H1 (cell line): ENCODE data around the gene RALY. TPM values are rescaled to one million over a fixed set of nuclear protein-coding genes. Genes with fewer than 3 reads are reported as not detected.

Experiments used
- CTCF ChIA-PET: fragments of 300-600 bp; sonication (Branson Sonifier 250); formaldehyde crosslinking; loops from one replicate; lab custom pipeline; 2021; ENCODE audit not compliant: partially characterized antibody; lab: Charles Lee
- POLR2A ChIA-PET: fragments of 300-600 bp; sonication (Branson Sonifier 250); formaldehyde crosslinking; loops from one replicate; lab custom pipeline; 2021; ENCODE audit warnings: inconsistent platforms; ENCODE audit not compliant: partially characterized antibody; lab: Charles Lee
- DNase-seq, 2 experiments: peaks; one replicate each; pipeline versions ENCODE4 v3.0.0 to v3.0.0-alpha.2; 2010 to 2022; ENCODE audit warnings: low spot score in 2 of 2, low read depth in 1 of 2, mixed read lengths in 1 of 2
- FAIRE-seq: peaks from 2 replicates; lab custom pipeline; 2011; peaks lifted over from hg19 to GRCh38; lab: Jason Lieb, UNC
- H2AFZ ChIP-seq: 2 replicates; pipeline ENCODE4 v1.8.1; 2012; ENCODE audit warnings: low read length, inconsistent platforms
- H2AK5ac ChIP-seq: 2 replicates; pipeline ENCODE4 v1.6.1; 2013; ENCODE audit warnings: low read depth, low read length
- H2BK120ac ChIP-seq: replicated peaks from 2 replicates; pipeline ENCODE3; 2013; ENCODE audit warnings: low read depth, low read length, inconsistent platforms
- H2BK12ac ChIP-seq: 2 replicates; pipeline ENCODE4 v1.6.1; 2013; ENCODE audit warnings: low read depth, low read length
- H2BK15ac ChIP-seq: 2 replicates; pipeline ENCODE4 v1.6.1; 2013; ENCODE audit warnings: low read length
- H2BK20ac ChIP-seq: 2 replicates; pipeline ENCODE4 v1.6.1; 2013; ENCODE audit warnings: low read length
- H2BK5ac ChIP-seq: 2 replicates; pipeline ENCODE4 v1.6.1; 2013; ENCODE audit warnings: low read depth, low read length
- H3K14ac ChIP-seq: 2 replicates; pipeline ENCODE4 v1.6.1; 2013; ENCODE audit warnings: inconsistent platforms; ENCODE audit not compliant: insufficient read length
- H3K18ac ChIP-seq: 2 replicates; pipeline ENCODE4 v1.6.1; 2013; ENCODE audit warnings: low read length; ENCODE audit errors: extremely low read depth
- H3K23ac ChIP-seq: 2 replicates; pipeline ENCODE4 v1.6.1; 2013; ENCODE audit warnings: inconsistent platforms; ENCODE audit not compliant: insufficient read length
- H3K23me2 ChIP-seq: 2 replicates; pipeline ENCODE4 v1.6.1; 2013; ENCODE audit warnings: low read depth, low read length
- H3K27ac ChIP-seq: 2 replicates; pipeline ENCODE4 v1.6.1; 2011; ENCODE audit warnings: low read depth, low read length, inconsistent platforms
- H3K27me3 ChIP-seq, 4 experiments: replicated peaks in 1 of 4; 1 replicate in 1 of 4; 2 replicates in 3 of 4; pipeline versions ENCODE4 v1.6.1 to v1.8.1; 2011 to 2013; ENCODE audit warnings: low read length in 3 of 4, mild to moderate bottlenecking in 3 of 4, inconsistent platforms in 2 of 4, mixed read lengths in 2 of 4, moderate library complexity in 1 of 4; ENCODE audit not compliant: control insufficient read depth in 3 of 4, insufficient read depth in 3 of 4; ENCODE audit errors: extremely low read depth in 1 of 4
- H3K36me3 ChIP-seq, 4 experiments: 2 replicates each; pipeline versions ENCODE4 v1.6.1 to v1.8.1; 2011 to 2013; ENCODE audit warnings: mild to moderate bottlenecking in 4 of 4, low read length in 3 of 4, moderate library complexity in 2 of 4, control low read depth in 1 of 4, inconsistent platforms in 1 of 4; ENCODE audit not compliant: insufficient read depth in 4 of 4, control insufficient read depth in 2 of 4
- H3K4ac ChIP-seq: replicated peaks from 2 replicates; pipeline ENCODE3; 2013; ENCODE audit warnings: low read length, low read depth, mixed read lengths, inconsistent platforms; ENCODE audit not compliant: insufficient read length
- H3K4me1 ChIP-seq, 4 experiments: replicated peaks in 1 of 4; 1 replicate in 1 of 4; 2 replicates in 3 of 4; pipeline versions ENCODE4 v1.6.1 to v1.8.1; 2011 to 2013; ENCODE audit warnings: low read length in 3 of 4, inconsistent platforms in 2 of 4, mixed read lengths in 1 of 4; ENCODE audit not compliant: insufficient read depth in 4 of 4, control insufficient read depth in 3 of 4
- H3K4me2 ChIP-seq, 2 experiments: 2 replicates each; pipeline versions ENCODE4 v1.6.1 to v1.8.1; 2011 to 2013; ENCODE audit warnings: low read depth in 2 of 2, low read length in 2 of 2, control low read depth in 1 of 2, inconsistent platforms in 1 of 2, mild to moderate bottlenecking in 1 of 2; ENCODE audit not compliant: insufficient read depth in 1 of 2
- H3K4me3 ChIP-seq, 4 experiments: fragments of 200-600, 300-600 bp in 1 of 4; sonication (generic), shearing (Covaris generic), sonication (Bioruptor Twin) in 1 of 4; 2 replicates each; pipeline versions ENCODE4 v1.5.1 to v1.8.1; 2011 to 2016; ENCODE audit warnings: low read length in 4 of 4, low read depth in 3 of 4, control low read depth in 2 of 4, inconsistent platforms in 2 of 4, mild to moderate bottlenecking in 2 of 4, mixed read lengths in 1 of 4, moderate library complexity in 1 of 4; ENCODE audit not compliant: insufficient read depth in 2 of 4; ENCODE audit errors: extremely low read depth in 1 of 4
- H3K56ac ChIP-seq: replicated peaks from 2 replicates; pipeline ENCODE3; 2013; ENCODE audit warnings: low read depth, mild to moderate bottlenecking, mixed read lengths, low read length, inconsistent platforms; ENCODE audit not compliant: insufficient read length
- H3K79me1 ChIP-seq: 2 replicates; pipeline ENCODE4 v1.6.1; 2013; ENCODE audit warnings: low read depth, low read length, control low read depth
- H3K79me2 ChIP-seq, 2 experiments: 2 replicates each; pipeline versions ENCODE4 v1.6.1 to v1.8.1; 2012 to 2013; ENCODE audit warnings: low read length in 2 of 2, mild to moderate bottlenecking in 2 of 2, inconsistent platforms in 1 of 2; ENCODE audit not compliant: insufficient read depth in 2 of 2, control insufficient read depth in 1 of 2
- H3K9ac ChIP-seq, 4 experiments: replicated peaks in 1 of 4; 1 replicate in 1 of 4; 2 replicates in 3 of 4; pipeline versions ENCODE4 v1.6.1 to v1.8.1; 2011 to 2013; ENCODE audit warnings: low read depth in 3 of 4, low read length in 3 of 4, control low read depth in 2 of 4, mild to moderate bottlenecking in 2 of 4, moderate library complexity in 2 of 4, inconsistent platforms in 1 of 4; ENCODE audit errors: extremely low read depth in 1 of 4
- H3K9me3 ChIP-seq, 2 experiments: 2 replicates each; pipeline versions ENCODE4 v1.6.1 to v1.8.1; 2012 to 2013; ENCODE audit warnings: mild to moderate bottlenecking in 2 of 2, moderate library complexity in 2 of 2, control low read depth in 1 of 2, inconsistent platforms in 1 of 2, low read depth in 1 of 2, low read length in 1 of 2, mixed read lengths in 1 of 2; ENCODE audit not compliant: insufficient read depth in 2 of 2
- H4K20me1 ChIP-seq, 2 experiments: replicated peaks in 1 of 2; 2 replicates each; pipeline versions ENCODE3 to v1.8.1; 2011 to 2013; ENCODE audit warnings: inconsistent platforms in 2 of 2, low read length in 2 of 2, mild to moderate bottlenecking in 1 of 2; ENCODE audit not compliant: insufficient read depth in 2 of 2, control insufficient read depth in 1 of 2
- H4K5ac ChIP-seq: 2 replicates; pipeline ENCODE4 v1.6.1; 2013; ENCODE audit warnings: low read length, low read depth, mixed read lengths, inconsistent platforms; ENCODE audit not compliant: insufficient read length
- H4K8ac ChIP-seq: 2 replicates; pipeline ENCODE4 v1.8.0; 2013; ENCODE audit warnings: mild to moderate bottlenecking, moderate library complexity, low read length, inconsistent platforms; ENCODE audit not compliant: insufficient read depth; ENCODE audit errors: extremely low read depth
- H4K91ac ChIP-seq: replicated peaks from 2 replicates; pipeline ENCODE3; 2013; ENCODE audit warnings: low read length, mixed read lengths, inconsistent platforms; ENCODE audit not compliant: insufficient read length
- ATF3 ChIP-seq: IDR thresholded peaks from 2 replicates; pipeline ENCODE4 v1.6.1; 2011; ENCODE audit warnings: low read depth, mild to moderate bottlenecking, low read length; ENCODE audit not compliant: insufficient read depth
- CTBP2 ChIP-seq: IDR thresholded peaks from 2 replicates; pipeline ENCODE4 v1.7.0; 2011; ENCODE audit warnings: borderline replicate concordance, mild to moderate bottlenecking, moderate library complexity, mixed read lengths, low read length; ENCODE audit not compliant: insufficient read depth, insufficient read length
- CTCF ChIP-seq, 3 experiments: IDR thresholded peaks; 1 replicate in 2 of 3; 2 replicates in 1 of 3; pipeline versions ENCODE4 v1.5.1 to v1.6.1; 2011; ENCODE audit warnings: low read length in 3 of 3, mild to moderate bottlenecking in 3 of 3, inconsistent platforms in 2 of 3, low read depth in 1 of 3, moderate library complexity in 1 of 3; ENCODE audit not compliant: insufficient read depth in 1 of 3; ENCODE audit errors: control extremely low read depth in 1 of 3
- KDM5A ChIP-seq: fragments of 200-600 bp; IDR thresholded peaks from 2 replicates; pipeline ENCODE4 v1.7.1; 2012; ENCODE audit warnings: mild to moderate bottlenecking, low read length, inconsistent platforms, mixed read lengths
- RAD21 ChIP-seq, 2 experiments: IDR thresholded peaks in 1 of 2; conservative IDR thresholded peaks in 1 of 2; 2 replicates each; pipeline ENCODE4 v1.6.1; 2011; ENCODE audit warnings: low read depth in 2 of 2, low read length in 2 of 2, improper control_type of control experiment in 1 of 2, inconsistent platforms in 1 of 2, mild to moderate bottlenecking in 1 of 2, moderate library complexity in 1 of 2
- SIN3A ChIP-seq, 2 experiments: IDR thresholded peaks in 1 of 2; conservative IDR thresholded peaks in 1 of 2; 2 replicates each; pipeline ENCODE4 v1.6.1; 2011 to 2012; ENCODE audit warnings: low read length in 2 of 2, improper control_type of control experiment in 1 of 2, low read depth in 1 of 2, mild to moderate bottlenecking in 1 of 2
- TCF12 ChIP-seq: IDR thresholded peaks from 2 replicates; pipeline ENCODE4 v1.6.1; 2011; ENCODE audit warnings: low read depth, mild to moderate bottlenecking, low read length
- USF2 ChIP-seq: IDR thresholded peaks from 2 replicates; pipeline ENCODE4 v1.6.1; 2011; ENCODE audit warnings: low read length, improper control_type of control experiment
- WGBS, 2 experiments: shearing (Covaris generic) in 1 of 2; methylation state at CpG; one replicate each; pipeline versions ENCODE4 v1.1.6 to v1.1.7; 2013 to 2015; ENCODE audit warnings: low lambda C conversion rate in 2 of 2, mixed read lengths in 2 of 2, inconsistent platforms in 1 of 2, low coverage in 1 of 2, missing lambda C conversion rate in 1 of 2; ENCODE audit not compliant: insufficient replicate concordance in 2 of 2, insufficient coverage in 1 of 2, insufficient read length in 1 of 2; ENCODE audit errors: extremely low coverage in 1 of 2, missing lambda C conversion rate in 1 of 2; 5-methylcytosine and 5-hydroxymethylcytosine counted together
- polyA plus RNA-seq, 7 experiments: library from polyadenylated mRNA; depleted of rRNA in 3 of 7; stranded (reverse) in 5 of 7; unstranded in 2 of 7; fragments of >200 nt in 5 of 7; fragments of 200-250 nt in 2 of 7; gene quantifications; 1 replicate in 5 of 7; 2 replicates in 1 of 7; 4 replicates in 1 of 7; pipeline versions ENCODE4 v1.2.1 to v1.2.3, GENCODE V29; 2011 to 2013; ENCODE audit warnings: missing spikeins in 2 of 7, mixed read lengths in 2 of 7
- total RNA-seq: library from RNA; stranded (reverse); fragmentation: NEBNext Ultra II Directional; extraction: Animal tissue kit (Norgen Biotek cat#: 25700); gene quantifications from 2 replicates; pipeline ENCODE4 v1.2.1, GENCODE V29; 2021

The RALY gene
- total and polyA plus RNA-seq, 2 of the 8 experiments (the other 6 are each of a cell fraction or from before 2014, with no cell fraction given) = 133 to 148 TPM

GRCh38 chr20:33954504-33954903 is 39.2 kb upstream of the RALY start:
- Histone ChIP-seq H4K5ac (no peak overlapping the region), H3K79me2 (no peaks in the 10 kb centered on the region), H3K9me3 (no peaks in the 10 kb centered on the region), H4K20me1 (no peaks in the 10 kb centered on the region), H3K27ac (no peak overlapping the region), H2AFZ (no peak overlapping the region), H3K36me3 (no peaks in the 10 kb centered on the region), H2BK5ac (no peak overlapping the region), H3K9ac (no peak overlapping the region), H3K4me2 (no peak overlapping the region), H3K56ac (no peak overlapping the region), H3K27me3 (no peaks in the 10 kb centered on the region), H3K18ac (no peak overlapping the region), H3K23ac (no peak overlapping the region), H2BK20ac (no peak overlapping the region), H3K14ac (no peak overlapping the region), H4K8ac (no peak overlapping the region), H2BK15ac (no peak overlapping the region), H3K4me1 (no peaks in the 10 kb centered on the region), H2BK120ac (no peak overlapping the region), H2BK12ac (no peak overlapping the region), H3K4ac (no peak overlapping the region), H3K79me1 (no peaks in the 10 kb centered on the region), H3K4me3 (no peak overlapping the region), H3K23me2 (no peaks in the 10 kb centered on the region), H4K91ac (no peak overlapping the region), H2AK5ac (no peak overlapping the region)
- FAIRE-seq = no peak
- DNase-seq = no peak
- ChIA-PET CTCF (interaction anchor here (0.7 to 1.9 kb wide), 3 partner anchors 10 to 28 kb away, joined by 3 to 5 read pairs (median 4); no protein-coding TSS in a partner anchor), POLR2A (interaction anchor here (0.5 kb wide), 1 partner anchor 71 kb away, joined by 4 read pairs; no protein-coding TSS in a partner anchor)
- 80% methylated on average over 4 of the region's 4 CpGs; no CpG with 5 or more reads in 1 of the 2 experiments for WGBS, 2 experiments
- TF ChIP-seq CTCF (IDR thresholded peaks at IDR 0.05; ENCODE audit: control extremely low read depth in 1 of 3, insufficient read depth in 1 of 3, low read depth in 1 of 3, low read length in 3 of 3) (no peak), KDM5A (no peak), TCF12 (no peak), ATF3 (no peak), USF2 (no peak), SIN3A (conservative IDR thresholded peaks at IDR 0.05 in 1 of 2, IDR thresholded peaks at IDR 0.05 in 1 of 2; ENCODE audit: low read depth in 1 of 2, low read length in 2 of 2) (no peak), RAD21 (IDR thresholded peaks at IDR 0.05 in 1 of 2, conservative IDR thresholded peaks at IDR 0.05 in 1 of 2; ENCODE audit: low read depth in 2 of 2, low read length in 2 of 2) (no peak), CTBP2 (no peak)
